GM23338 (cell line): ENCODE measurements around the gene ZBP1. TPM values are rescaled to one million over a fixed set of nuclear protein-coding genes. Genes with fewer than 3 reads are reported as not detected.

ENCODE experiments used
- ATAC-seq: fragments of 200-7000 bp; cut with Tn5 transposase; 3 replicates; pipeline ENCODE4 v1.9.1; 2020
- DNase-seq: peaks from one replicate; pipeline ENCODE4 v3.0.0-alpha.2; 2015; ENCODE audit warnings: low spot score
- H2AFZ ChIP-seq: fragments of 200-600 bp; sonication (generic); 2 replicates; pipeline ENCODE4 v1.8.0; 2016; ENCODE audit warnings: antibody characterized with exemption, mild to moderate bottlenecking, moderate library complexity
- H3F3A ChIP-seq: fragments of 200-600 bp; sonication (generic); replicated peaks from 2 replicates; pipeline ENCODE4 v1.8.0; 2017; ENCODE audit warnings: antibody characterized with exemption, mixed run types, low read depth
- H3K27ac ChIP-seq: fragments of 200-600 bp; sonication (generic); 2 replicates; pipeline ENCODE4 v1.6.1; 2016; ENCODE audit warnings: low read depth
- H3K27me3 ChIP-seq: fragments of 200-600 bp; sonication (generic); 2 replicates; pipeline ENCODE4 v1.8.0; 2016; ENCODE audit warnings: mild to moderate bottlenecking, mixed run types, moderate library complexity; ENCODE audit not compliant: insufficient read depth
- H3K36me3 ChIP-seq: fragments of 200-600 bp; sonication (generic); 2 replicates; pipeline ENCODE4 v1.8.0; 2016; ENCODE audit warnings: mild to moderate bottlenecking; ENCODE audit not compliant: insufficient read depth
- H3K4me1 ChIP-seq: fragments of 200-600 bp; sonication (generic); 2 replicates; pipeline ENCODE4 v1.8.0; 2016; ENCODE audit warnings: mild to moderate bottlenecking, moderate library complexity; ENCODE audit not compliant: insufficient read depth
- H3K4me2 ChIP-seq: fragments of 200-600 bp; sonication (generic); 2 replicates; pipeline ENCODE4 v1.7.1; 2017; ENCODE audit warnings: mixed run types
- H3K4me3 ChIP-seq: fragments of 200-600 bp; sonication (generic); 2 replicates; pipeline ENCODE4 v1.6.1; 2016; ENCODE audit warnings: mixed run types
- H3K79me2 ChIP-seq: fragments of 200-600 bp; sonication (generic); replicated peaks from 2 replicates; pipeline ENCODE4 v1.8.0; 2017; ENCODE audit warnings: mild to moderate bottlenecking; ENCODE audit not compliant: insufficient read depth
- H3K9me2 ChIP-seq: fragments of 200-600 bp; sonication (generic); 2 replicates; pipeline ENCODE4 v1.8.0; 2017; ENCODE audit not compliant: insufficient read depth
- H4K20me1 ChIP-seq: fragments of 200-600 bp; sonication (generic); replicated peaks from 2 replicates; pipeline ENCODE4 v1.8.0; 2017; ENCODE audit warnings: mild to moderate bottlenecking; ENCODE audit not compliant: insufficient read depth
- H3K27ac Mint-ChIP-seq: 2 replicates; pipeline ENCODE4 v1.8.0; 2020; ENCODE audit warnings: inconsistent platforms, mild to moderate bottlenecking, moderate library complexity, mixed read lengths
- H3K27me3 Mint-ChIP-seq: 3 replicates; pipeline ENCODE4 v1.8.0; 2022; ENCODE audit warnings: low read depth, mild to moderate bottlenecking, moderate library complexity, mixed read lengths, inconsistent platforms; ENCODE audit not compliant: insufficient read depth, poor library complexity
- H3K36me3 Mint-ChIP-seq: 3 replicates; pipeline ENCODE4 v1.8.0; 2021; ENCODE audit warnings: low read depth, mild to moderate bottlenecking, inconsistent platforms, moderate library complexity, mixed read lengths
- H3K4me1 Mint-ChIP-seq: 3 replicates; pipeline ENCODE4 v1.8.0; 2020; ENCODE audit warnings: mild to moderate bottlenecking, inconsistent platforms, mixed read lengths
- H3K4me3 Mint-ChIP-seq: 3 replicates; pipeline ENCODE4 v1.8.0; 2021; ENCODE audit warnings: moderate library complexity, mild to moderate bottlenecking, inconsistent platforms, mixed read lengths
- H3K9me3 Mint-ChIP-seq: 3 replicates; pipeline ENCODE4 v1.8.0; 2020; ENCODE audit warnings: moderate library complexity, mild to moderate bottlenecking, inconsistent platforms, mixed read lengths
- CTCF ChIP-seq, 2 experiments: fragments of 200-600 bp in 1 of 2; sonication (generic) in 1 of 2; conservative IDR thresholded peaks; 2 replicates each; pipeline versions ENCODE4 v1.5.1 to v1.6.1; 2016 to 2017; ENCODE audit warnings: antibody characterized with exemption in 2 of 2, low read depth in 2 of 2, mild to moderate bottlenecking in 2 of 2, moderate library complexity in 1 of 2
- EZH2phosphoT487 ChIP-seq: fragments of 200-600 bp; sonication (generic); IDR thresholded peaks from one replicate; pipeline ENCODE4 v1.8.1; 2018; ENCODE audit warnings: antibody characterized with exemption; ENCODE audit not compliant: unreplicated experiment
- ZNF462 ChIP-seq: fragments of 250-450 bp; sonication (Bioruptor Pico); IDR thresholded peaks from 2 replicates; pipeline ENCODE4 v1.5.0; 2020; ENCODE audit warnings: mild to moderate bottlenecking, moderate library complexity
- polyA plus RNA-seq: library from polyadenylated mRNA; unstranded; fragments of >200 nt; fragmentation: Nextera tagmentation; extraction: Ambion mirVana; gene quantifications from 2 replicates; pipeline ENCODE4 v1.2.1, GENCODE V29; 2016
- total RNA-seq: library from RNA; depleted of rRNA; stranded (reverse); fragments of >200 nt; shearing (Covaris generic); gene quantifications from 2 replicates; pipeline ENCODE4 v1.2.3, GENCODE V29; 2014

ZBP1 gene
- total and polyA plus RNA-seq, 2 experiments from 2014 or later, result not detected

- no peak for TF ChIP-seq ZNF462 (CRISPR knock-in tag)
Measured at GRCh38 chr20:57655809-57656155, 35.6 kb upstream of the ZBP1 start (continued).

GRCh38 chr20:57654998-57655808, 35.0 kb upstream of the ZBP1 start:
- Histone ChIP-seq H3K9me2 (no peaks in the 10 kb centered on the region), H3K4me2 (no peak overlapping the region), H3K79me2 (0 out of 2 replicates have a peak, but pooled peaks cover 5% of the 10 kb centered on the region), H3K27ac (no peak overlapping the region), H3K36me3 (no peaks in the 10 kb centered on the region), H2AFZ (no peak overlapping the region), H4K20me1 (no peaks in the 10 kb centered on the region; the same call in 1 of the 2 replicates), H3F3A (peaks cover 4% of the 10 kb centered on the region; the same call in 1 of the 2 replicates), H3K27me3 (no peaks in the 10 kb centered on the region), H3K4me3 (no peak overlapping the region), H3K4me1 (no peaks in the 10 kb centered on the region; the same call in 1 of the 2 replicates)
- H3K27me3 Mint-ChIP-seq, result peaks cover 7% of the 10 kb centered on the region
- no peaks in the 10 kb centered on the region for H3K9me3 Mint-ChIP-seq
- TF ChIP-seq EZH2phosphoT487 (no peak), CTCF (conservative IDR thresholded peaks at IDR 0.05; ENCODE audit: low read depth in 2 of 2) (0 out of 4 replicates have a peak, but pooled peaks of 1 of the 2 experiments have one; percentile 9)
- peak; percentile 53 for ATAC-seq
- peaks cover 32% of the 10 kb centered on the region for H3K36me3 Mint-ChIP-seq
- H3K4me1 Mint-ChIP-seq, result peaks cover 19% of the 10 kb centered on the region
- DNase-seq, result peak; percentile 58
- peak overlapping the region; percentile 68; the same call in 1 of the 2 replicates for H3K27ac Mint-ChIP-seq
- no peak overlapping the region; the same call in 2 of the 3 replicates for H3K4me3 Mint-ChIP-seq
